Neural progenitor cell (in vitro differentiated cells): ENCODE data around the gene APBB2. TPM values are rescaled to one million over a fixed set of nuclear protein-coding genes. Genes with fewer than 3 reads are reported as not detected.

Experiments
- DNase-seq: peaks from one replicate; pipeline ENCODE4 v3.0.0-alpha.2; 2016; ENCODE audit warnings: low spot score
- H2AFZ ChIP-seq: fragments of 200-600 bp; sonication (generic); replicated peaks from 2 replicates; pipeline ENCODE4 v1.6.1; 2016; ENCODE audit warnings: antibody characterized with exemption
- H3F3A ChIP-seq: fragments of 200-600 bp; sonication (generic); 2 replicates; pipeline ENCODE4 v1.6.1; 2016; ENCODE audit warnings: antibody characterized with exemption, low read depth
- H3K27ac ChIP-seq: fragments of 200-600 bp; sonication (generic); 2 replicates; pipeline ENCODE4 v1.5.1; 2016; ENCODE audit warnings: mild to moderate bottlenecking
- H3K27me3 ChIP-seq: fragments of 200-600 bp; sonication (generic); 2 replicates; pipeline ENCODE4 v1.6.1; 2016; ENCODE audit warnings: mild to moderate bottlenecking, moderate library complexity
- H3K36me3 ChIP-seq: fragments of 200-600 bp; sonication (generic); 2 replicates; pipeline ENCODE4 v1.5.1; 2016
- H3K4me1 ChIP-seq: fragments of 200-600 bp; sonication (generic); 2 replicates; pipeline ENCODE4 v1.6.1; 2016; ENCODE audit warnings: mixed run types
- H3K4me2 ChIP-seq: fragments of 200-600 bp; sonication (generic); 2 replicates; pipeline ENCODE4 v1.6.1; 2016
- H3K4me3 ChIP-seq: fragments of 200-600 bp; sonication (generic); 2 replicates; pipeline ENCODE4 v1.5.1; 2016
- H3K79me2 ChIP-seq: fragments of 200-600 bp; sonication (generic); 2 replicates; pipeline ENCODE4 v1.6.1; 2016; ENCODE audit warnings: low read depth
- H3K9ac ChIP-seq: fragments of 200-600 bp; sonication (generic); 2 replicates; pipeline ENCODE4 v1.6.1; 2016
- H3K9me3 ChIP-seq: fragments of 200-600 bp; sonication (generic); 2 replicates; pipeline ENCODE4 v1.5.1; 2016; ENCODE audit warnings: low read depth
- H4K20me1 ChIP-seq: fragments of 200-600 bp; sonication (generic); 2 replicates; pipeline ENCODE4 v1.6.1; 2016; ENCODE audit warnings: low read depth
- H3K27ac Mint-ChIP-seq: 3 replicates; pipeline ENCODE4 v1.8.0; 2021; ENCODE audit warnings: mixed read lengths
- H3K27me3 Mint-ChIP-seq: 2 replicates; pipeline ENCODE4 v1.8.0; 2022; ENCODE audit warnings: low read depth, mild to moderate bottlenecking, inconsistent platforms, moderate library complexity, mixed read lengths; ENCODE audit not compliant: insufficient read depth
- H3K36me3 Mint-ChIP-seq: 3 replicates; pipeline ENCODE4 v1.8.0; 2021; ENCODE audit warnings: mixed read lengths
- H3K4me1 Mint-ChIP-seq: 3 replicates; pipeline ENCODE4 v1.8.0; 2021; ENCODE audit warnings: mixed read lengths
- H3K4me3 Mint-ChIP-seq: 3 replicates; pipeline ENCODE4 v1.8.0; 2021; ENCODE audit warnings: mild to moderate bottlenecking, moderate library complexity, mixed read lengths
- H3K9me3 Mint-ChIP-seq: 3 replicates; pipeline ENCODE4 v1.8.0; 2020; ENCODE audit warnings: mixed read lengths
- CTCF ChIP-seq: fragments of 200-600 bp; sonication (generic); IDR thresholded peaks from 2 replicates; pipeline ENCODE4 v1.5.1; 2017; ENCODE audit warnings: antibody characterized with exemption, mild to moderate bottlenecking
- EZH2 ChIP-seq: fragments of 200-600 bp; sonication (generic); IDR thresholded peaks from 2 replicates; pipeline ENCODE4 v1.6.1; 2017; ENCODE audit warnings: antibody characterized with exemption, mild to moderate bottlenecking, moderate library complexity
- EZH2phosphoT487 ChIP-seq: fragments of 200-600 bp; sonication (generic); IDR thresholded peaks from 2 replicates; pipeline ENCODE4 v1.6.1; 2017; ENCODE audit warnings: antibody characterized with exemption
- total RNA-seq: library from RNA; depleted of rRNA; stranded (reverse); fragments of >200 nt; gene quantifications from 2 replicates; pipeline ENCODE4 v1.2.3, GENCODE V29; 2015; ENCODE audit warnings: low replicate concordance

The APBB2 gene
- total RNA-seq, 1 donor from 2014 or later = 83.2 TPM

- no peak overlapping the region for H3K4me2 ChIP-seq
- H3K79me2 ChIP-seq = no peaks in the 10 kb centered on the region
- no peak for DNase-seq
- no peaks in the 10 kb centered on the region for H3F3A ChIP-seq
- no peaks in the 10 kb centered on the region for H3K27me3 Mint-ChIP-seq
- TF ChIP-seq EZH2 (no peak), CTCF (no peak), EZH2phosphoT487 (no peak)
- H3K9ac ChIP-seq = no peak overlapping the region
- no peaks in the 10 kb centered on the region for H4K20me1 ChIP-seq
- H3K36me3 ChIP-seq = no peaks in the 10 kb centered on the region
- no peak overlapping the region for H3K4me3 Mint-ChIP-seq
- peaks cover 3% of the 10 kb centered on the region for H3K36me3 Mint-ChIP-seq
- no peak overlapping the region for H3K27ac Mint-ChIP-seq
- no peaks in the 10 kb centered on the region for H3K27me3 ChIP-seq
- peaks cover 12% of the 10 kb centered on the region for H3K9me3 Mint-ChIP-seq
- H2AFZ ChIP-seq = no peak overlapping the region
- H3K4me3 ChIP-seq = no peak overlapping the region
- peaks cover 5% of the 10 kb centered on the region for H3K4me1 ChIP-seq
- no peaks in the 10 kb centered on the region for H3K9me3 ChIP-seq
- H3K27ac ChIP-seq = no peak overlapping the region
- no peaks in the 10 kb centered on the region for H3K4me1 Mint-ChIP-seq
These were observed 102.6 kb downstream of the APBB2 start for GRCh38 chr4:41111791-41112190.

GRCh38 chr4:41110050-41110449 is 104.3 kb downstream of the APBB2 start:
- no peaks in the 10 kb centered on the region for H3K4me1 Mint-ChIP-seq
- H3K36me3 ChIP-seq = no peaks in the 10 kb centered on the region
- H3K36me3 Mint-ChIP-seq = peaks cover 3% of the 10 kb centered on the region
- H3K4me3 Mint-ChIP-seq = no peak overlapping the region
- no peaks in the 10 kb centered on the region for H3F3A ChIP-seq
- no peak overlapping the region for H3K4me2 ChIP-seq
- H3K27me3 ChIP-seq = no peaks in the 10 kb centered on the region
- H4K20me1 ChIP-seq = no peaks in the 10 kb centered on the region
- H3K9me3 Mint-ChIP-seq = peaks cover 3% of the 10 kb centered on the region
- no peak overlapping the region for H3K27ac Mint-ChIP-seq
- no peak overlapping the region for H3K9ac ChIP-seq
- no peaks in the 10 kb centered on the region for H3K9me3 ChIP-seq
- TF ChIP-seq CTCF = no peak
- no peak for TF ChIP-seq EZH2
- TF ChIP-seq EZH2phosphoT487 = no peak
- no peak overlapping the region for H3K4me3 ChIP-seq
- DNase-seq = no peak
- H3K79me2 ChIP-seq = no peaks in the 10 kb centered on the region
- H3K4me1 ChIP-seq = peaks cover 5% of the 10 kb centered on the region
- H3K27ac ChIP-seq = no peak overlapping the region
- no peaks in the 10 kb centered on the region for H3K27me3 Mint-ChIP-seq
- no peak overlapping the region for H2AFZ ChIP-seq

GRCh38 chr4:41108481-41108880 is 105.9 kb downstream of the APBB2 start:
- H3K27ac Mint-ChIP-seq = no peak overlapping the region
- no peak for DNase-seq
- Histone ChIP-seq H3K4me1 (peaks cover 5% of the 10 kb centered on the region), H3K79me2 (no peaks in the 10 kb centered on the region), H3K9me3 (no peaks in the 10 kb centered on the region), H3K4me3 (no peak overlapping the region), H3F3A (no peaks in the 10 kb centered on the region), H3K4me2 (no peak overlapping the region), H2AFZ (no peak overlapping the region), H4K20me1 (no peaks in the 10 kb centered on the region), H3K27me3 (no peaks in the 10 kb centered on the region), H3K36me3 (no peaks in the 10 kb centered on the region), H3K9ac (no peak overlapping the region), H3K27ac (no peak overlapping the region)
- H3K9me3 Mint-ChIP-seq = peaks cover 3% of the 10 kb centered on the region
- H3K27me3 Mint-ChIP-seq = no peaks in the 10 kb centered on the region
- no peaks in the 10 kb centered on the region for H3K4me1 Mint-ChIP-seq
- no peak overlapping the region for H3K4me3 Mint-ChIP-seq
- no peak for TF ChIP-seq CTCF
- H3K36me3 Mint-ChIP-seq = peaks cover 3% of the 10 kb centered on the region
